A673 (cell line): Measurements from ENCODE around the gene SRPX2.

Source experiments
- CTCF ChIP-seq: fragments of 300-800, 200-600 bp; sonication (generic); conservative IDR thresholded peaks from 2 replicates; pipeline ENCODE4 v1.5.1; 2017; ENCODE audit warnings: low read depth, mild to moderate bottlenecking, antibody characterized with exemption, low read length, moderate library complexity, mixed read lengths
- EZH2 ChIP-seq: fragments of 200-600 bp; sonication (generic); IDR thresholded peaks from 2 replicates; pipeline ENCODE4 v1.6.1; 2017; ENCODE audit warnings: borderline replicate concordance, low read depth, mild to moderate bottlenecking, mixed read lengths, antibody characterized with exemption, low read length; ENCODE audit not compliant: poor library complexity, severe bottlenecking

- no peak for TF ChIP-seq CTCF
- TF ChIP-seq EZH2, result no peak
These were observed 18.8 kb downstream of the SRPX2 start for GRCh38 chrX:100662796-100663195.
